Effector memory CD4-positive, alpha-beta T cell (primary cell): ENCODE data around the gene FAM174B.

ENCODE experiments used
- DNase-seq, 3 donors: peaks; one replicate each; pipeline ENCODE4 v3.0.0-alpha.2; 2020
- H3K27ac ChIP-seq: 2 replicates; pipeline ENCODE4 v1.7.0; 2013; ENCODE audit warnings: mild to moderate bottlenecking, low read length, moderate library complexity; ENCODE audit not compliant: insufficient read depth, poor library complexity, severe bottlenecking
- H3K27me3 ChIP-seq: replicated peaks from 2 replicates; pipeline ENCODE4 v1.7.0; 2013; ENCODE audit warnings: mild to moderate bottlenecking, low read length; ENCODE audit not compliant: insufficient read depth, control insufficient read depth, poor library complexity, severe bottlenecking
- H3K36me3 ChIP-seq: 2 replicates; pipeline ENCODE4 v1.7.0; 2013; ENCODE audit warnings: mild to moderate bottlenecking, low read length, moderate library complexity; ENCODE audit not compliant: control insufficient read depth, insufficient read depth
- H3K4me1 ChIP-seq: 2 replicates; pipeline ENCODE4 v1.7.0; 2013; ENCODE audit warnings: low read length, mild to moderate bottlenecking; ENCODE audit not compliant: control insufficient read depth, insufficient read depth, poor library complexity, severe bottlenecking
- H3K4me3 ChIP-seq: 2 replicates; pipeline ENCODE4 v1.7.0; 2013; ENCODE audit warnings: low read length, low read depth, mild to moderate bottlenecking; ENCODE audit not compliant: insufficient read depth, poor library complexity, severe bottlenecking
- H3K9me3 ChIP-seq: 2 replicates; pipeline ENCODE4 v1.7.0; 2013; ENCODE audit warnings: mild to moderate bottlenecking, low read length, moderate library complexity; ENCODE audit not compliant: control insufficient read depth
- total RNA-seq, 3 donors: gene quantifications; one replicate each; lab custom pipeline; 2026; lab: John Stamatoyannopoulos, UW

FAM174B gene
- total RNA-seq, result 1.4 to 2.1 (median 1.7) reads per million in 3 donors

DNA sequence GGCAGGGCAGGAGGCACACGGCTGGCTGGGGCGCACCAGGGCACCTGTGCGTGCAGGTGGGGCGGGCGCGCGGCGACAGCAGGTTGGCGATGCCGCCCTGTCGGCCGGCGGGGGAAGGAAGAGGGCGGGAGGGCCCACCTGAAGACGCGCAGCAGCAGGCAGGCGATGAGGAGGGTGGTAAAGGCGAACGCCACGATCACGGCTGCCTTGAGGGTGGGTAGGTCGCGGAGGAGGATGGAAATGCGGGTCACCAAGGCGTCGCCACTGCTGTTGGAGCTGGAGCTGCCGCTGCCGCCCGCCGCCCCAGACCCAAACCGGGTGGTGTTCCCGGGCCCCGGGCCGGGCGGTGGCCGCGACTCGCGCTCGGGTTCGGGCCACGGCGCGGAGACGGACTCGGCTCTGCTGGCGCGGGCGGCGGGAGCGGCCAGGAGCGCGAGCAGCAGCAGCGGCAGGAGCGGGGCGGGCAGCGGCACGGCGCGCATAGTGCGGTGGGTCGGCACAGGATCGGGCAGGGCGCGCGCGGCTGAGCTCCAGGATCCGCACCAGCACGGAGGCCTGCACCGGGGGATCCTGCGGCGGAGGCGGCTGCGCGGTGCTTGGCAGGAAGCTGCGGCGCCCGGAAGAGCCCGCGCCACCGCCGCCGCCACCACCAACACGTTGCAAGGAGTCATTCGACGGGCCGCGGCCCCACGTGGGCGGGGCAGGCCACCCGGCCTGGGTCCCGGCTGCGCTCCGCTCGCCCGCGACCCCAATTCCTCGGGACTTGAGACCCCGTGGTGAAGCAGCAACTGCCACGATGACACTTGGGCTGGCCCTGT lies at the start of gene FAM174B:
FAM174B (minus strand) TSS at position 598 of the 818 bp plus-strand sequence.
- no peak within 1 kb of the TSS for H3K4me3 ChIP-seq
- no peak for DNase-seq
- no peaks in the 10 kb centered on the region for H3K9me3 ChIP-seq
- no peaks in the 10 kb centered on the region for H3K36me3 ChIP-seq
- H3K4me1 ChIP-seq, result no peaks in the 10 kb centered on the region
- H3K27ac ChIP-seq, result no peak within 1 kb of the TSS
- peaks cover 6% of the 10 kb centered on the region for H3K27me3 ChIP-seq

GRCh38 chr15:92696096-92696495 lies 40.5 kb upstream of the FAM174B start:
- DNase-seq, result no peak
- Histone ChIP-seq H3K36me3 (no peaks in the 10 kb centered on the region), H3K9me3 (no peaks in the 10 kb centered on the region), H3K4me3 (no peak overlapping the region), H3K27me3 (no peaks in the 10 kb centered on the region), H3K4me1 (no peaks in the 10 kb centered on the region), H3K27ac (no peak overlapping the region)

GRCh38 chr15:92693691-92694331 lies 38.2 kb upstream of the FAM174B start:
- Histone ChIP-seq H3K27ac (no peak overlapping the region), H3K9me3 (no peaks in the 10 kb centered on the region), H3K27me3 (no peaks in the 10 kb centered on the region), H3K36me3 (no peaks in the 10 kb centered on the region), H3K4me1 (no peaks in the 10 kb centered on the region), H3K4me3 (no peak overlapping the region)
- DNase-seq, result no peak

DNA sequence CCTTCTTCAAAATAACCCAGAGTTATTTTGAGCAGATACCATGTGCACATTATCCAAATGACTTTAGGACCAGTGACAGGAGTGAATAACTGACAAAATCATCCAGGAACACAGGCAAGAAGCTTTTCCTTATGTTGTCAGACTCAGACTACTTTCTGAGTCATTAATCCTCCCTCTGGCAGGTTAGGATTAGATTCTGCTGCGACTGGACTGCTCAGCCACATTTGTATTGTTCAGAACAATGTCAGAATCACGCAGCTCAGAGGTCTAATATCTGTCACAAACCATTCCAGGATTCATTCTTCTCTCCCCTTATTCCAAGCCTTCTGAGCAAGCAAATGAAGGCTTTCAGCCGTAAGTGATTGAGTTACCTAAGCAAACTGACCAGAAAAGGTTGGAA lies 34.8 kb upstream of the FAM174B start:
- Histone ChIP-seq H3K36me3 (no peaks in the 10 kb centered on the region), H3K4me1 (no peaks in the 10 kb centered on the region), H3K9me3 (no peaks in the 10 kb centered on the region), H3K27ac (no peak overlapping the region), H3K27me3 (no peaks in the 10 kb centered on the region), H3K4me3 (no peak overlapping the region)
- DNase-seq, result no peak

DNA sequence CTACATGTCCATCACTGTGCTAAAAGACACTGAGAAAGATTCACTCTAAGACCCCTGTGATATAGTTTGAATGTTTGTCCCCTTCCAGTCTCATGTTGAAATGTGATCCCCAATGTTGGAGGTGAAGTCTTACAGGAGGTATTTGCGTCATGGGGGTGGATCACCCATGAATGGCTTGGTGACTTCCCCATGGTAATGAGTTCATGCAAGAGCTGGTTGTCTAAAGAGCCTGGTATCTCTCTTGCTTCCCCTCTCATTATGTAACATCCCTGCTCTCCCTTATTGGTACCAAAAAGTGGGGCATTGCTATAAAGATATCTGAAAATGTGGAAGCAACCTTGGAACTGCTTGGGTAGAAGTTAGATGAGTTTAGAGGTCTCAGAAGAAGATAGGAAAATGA lies 32.2 kb upstream of the FAM174B start:
- H3K9me3 ChIP-seq, result no peaks in the 10 kb centered on the region
- H3K4me3 ChIP-seq, result no peak overlapping the region
- H3K4me1 ChIP-seq, result no peaks in the 10 kb centered on the region
- no peaks in the 10 kb centered on the region for H3K27me3 ChIP-seq
- no peak overlapping the region for H3K27ac ChIP-seq
- H3K36me3 ChIP-seq, result no peaks in the 10 kb centered on the region
- no peak for DNase-seq

DNA sequence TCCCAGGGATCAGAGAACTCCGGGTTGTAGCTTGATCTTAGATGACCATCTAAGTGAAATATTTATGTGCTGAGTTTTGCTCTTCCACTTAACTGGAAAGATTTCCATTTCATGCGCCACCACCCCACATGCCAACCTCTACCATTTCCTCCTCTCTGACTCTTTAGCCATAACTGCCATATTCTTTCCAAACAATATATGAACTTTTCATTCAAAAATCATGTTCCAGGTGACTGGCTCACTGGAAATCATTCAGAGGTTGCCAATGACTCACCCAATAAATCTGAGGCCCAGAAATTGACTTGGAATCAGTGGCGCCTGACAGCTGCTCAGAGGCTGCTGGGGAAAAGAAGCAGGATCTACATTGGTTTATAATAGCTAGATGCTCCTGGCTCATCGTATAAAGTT lies 31.6 kb upstream of the FAM174B start:
- DNase-seq, result no peak
- Histone ChIP-seq H3K4me1 (no peaks in the 10 kb centered on the region), H3K27me3 (no peaks in the 10 kb centered on the region), H3K27ac (no peak overlapping the region), H3K4me3 (no peak overlapping the region), H3K36me3 (no peaks in the 10 kb centered on the region), H3K9me3 (no peaks in the 10 kb centered on the region)

DNA sequence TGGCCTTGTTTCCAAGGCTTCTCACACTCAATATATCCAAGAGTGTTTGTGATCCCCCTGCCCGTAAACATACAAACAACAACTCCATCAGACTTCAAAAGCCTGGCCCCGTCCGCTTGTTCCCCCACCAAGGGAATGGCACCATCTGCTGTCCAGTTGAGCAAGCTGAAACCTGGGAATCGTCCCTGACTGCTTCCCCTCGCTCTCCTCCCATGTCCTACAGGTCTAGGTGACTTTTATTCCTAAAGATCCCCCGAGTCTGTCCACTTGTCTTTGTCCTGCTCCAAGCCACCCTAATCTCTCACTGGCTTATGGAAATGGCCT lies 27.9 kb upstream of the FAM174B start:
- Histone ChIP-seq H3K27ac (no peak overlapping the region), H3K4me3 (no peak overlapping the region), H3K36me3 (no peaks in the 10 kb centered on the region), H3K9me3 (no peaks in the 10 kb centered on the region), H3K4me1 (no peaks in the 10 kb centered on the region), H3K27me3 (no peaks in the 10 kb centered on the region)
- no peak for DNase-seq

DNA sequence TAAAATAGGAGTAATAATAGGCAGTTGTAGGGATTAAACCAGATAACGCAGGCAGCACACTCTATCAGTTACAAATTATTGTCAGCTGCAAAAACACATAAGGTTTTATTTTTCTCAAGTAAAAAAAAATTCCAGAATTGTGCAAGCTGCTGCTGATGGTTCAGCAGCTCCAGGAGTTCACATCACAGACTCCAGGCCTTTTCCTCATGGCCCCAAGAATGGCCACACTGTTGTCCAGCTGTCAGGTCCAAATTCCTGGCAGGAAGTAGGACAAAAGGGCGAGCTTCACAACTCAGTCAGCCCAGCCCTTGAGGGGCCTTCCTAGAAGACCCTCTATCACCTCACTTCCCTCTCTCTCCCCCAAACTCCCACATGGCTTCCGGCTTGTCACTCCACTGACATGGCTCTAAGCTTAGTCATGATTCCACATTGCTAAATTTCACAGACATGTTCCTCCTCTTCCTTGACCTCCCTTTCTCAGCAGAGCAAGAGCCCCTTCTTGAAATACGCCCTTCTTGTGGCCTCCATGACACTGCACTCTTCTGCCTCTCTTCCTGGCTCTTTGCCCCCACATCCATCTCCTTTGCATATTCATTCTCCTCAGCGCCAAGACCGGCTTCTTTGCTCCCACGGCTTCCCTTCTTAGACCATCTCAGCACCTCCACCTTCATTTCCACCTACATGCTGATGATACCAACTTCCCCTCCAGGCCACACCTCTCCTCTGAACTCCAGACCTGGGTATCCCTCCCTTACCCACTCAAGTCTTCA lies 27.4 kb upstream of the FAM174B start:
- no peak overlapping the region for H3K27ac ChIP-seq
- DNase-seq, result no peak
- no peaks in the 10 kb centered on the region for H3K27me3 ChIP-seq
- no peaks in the 10 kb centered on the region for H3K36me3 ChIP-seq
- H3K4me3 ChIP-seq, result no peak overlapping the region
- no peaks in the 10 kb centered on the region for H3K4me1 ChIP-seq
- H3K9me3 ChIP-seq, result no peaks in the 10 kb centered on the region

DNA sequence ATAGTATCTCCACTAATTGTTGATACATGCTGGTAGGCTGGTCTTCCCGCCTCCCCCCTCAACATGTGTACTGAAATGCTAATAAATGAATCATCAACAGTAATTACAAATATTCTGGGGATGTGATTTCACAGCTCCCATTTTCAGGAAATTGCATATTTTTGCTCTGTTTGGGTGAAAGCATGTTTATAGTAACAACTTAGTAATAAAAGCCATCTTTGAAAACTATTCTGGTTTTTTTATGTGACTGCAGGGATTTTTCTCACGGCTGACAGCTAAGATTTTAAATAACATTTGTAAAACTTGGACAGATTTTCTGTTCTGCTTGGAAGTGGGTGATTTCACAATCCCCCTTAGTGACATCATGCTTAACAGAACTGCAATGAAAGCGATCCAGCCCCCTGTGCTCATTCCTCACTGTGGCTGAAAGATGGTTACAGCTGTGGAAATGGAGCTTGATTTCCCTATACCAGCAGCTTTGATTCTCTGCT lies 25.6 kb upstream of the FAM174B start:
- DNase-seq, result no peak
- H3K4me3 ChIP-seq, result no peak overlapping the region
- H3K9me3 ChIP-seq, result no peaks in the 10 kb centered on the region
- no peaks in the 10 kb centered on the region for H3K4me1 ChIP-seq
- H3K27ac ChIP-seq, result no peak overlapping the region
- no peaks in the 10 kb centered on the region for H3K27me3 ChIP-seq
- H3K36me3 ChIP-seq, result no peaks in the 10 kb centered on the region

- Histone ChIP-seq H3K27me3 (no peaks in the 10 kb centered on the region), H3K4me1 (no peaks in the 10 kb centered on the region), H3K9me3 (no peaks in the 10 kb centered on the region), H3K36me3 (no peaks in the 10 kb centered on the region), H3K4me3 (no peak overlapping the region), H3K27ac (no peak overlapping the region)
- no peak for DNase-seq
Measured at GRCh38 chr15:92677999-92678398, 22.4 kb upstream of the FAM174B start.
